RWPE2 (cell line): Measurements from ENCODE around the gene SYCP2L.
A peak's percentile ranks its signal among the peaks of the same experiment; 100 is the strongest.

ENCODE experiments used
- ATAC-seq: fragments of 200-7000 bp; cut with Tn5 transposase; 3 replicates; pipeline ENCODE4 v1.9.1; 2021; ENCODE audit warnings: low read depth
- DNase-seq: peaks from one replicate; pipeline ENCODE4 v3.0.0-alpha.2; 2020; ENCODE audit warnings: low spot score
- H3K27ac ChIP-seq: fragments of 450-650 bp; 2 replicates; pipeline ENCODE4 v1.5.1; 2017; ENCODE audit warnings: mild to moderate bottlenecking; ENCODE audit not compliant: poor library complexity, severe bottlenecking
- H3K27me3 ChIP-seq: fragments of 250-450 bp; sonication (Bioruptor Pico); 2 replicates; pipeline ENCODE4 v1.5.1; 2021; ENCODE audit warnings: mild to moderate bottlenecking, moderate library complexity; ENCODE audit not compliant: insufficient read depth, poor library complexity, severe bottlenecking
- H3K36me3 ChIP-seq: fragments of 250-450 bp; sonication (Bioruptor Pico); 2 replicates; pipeline ENCODE4 v1.5.1; 2020; ENCODE audit warnings: low read depth, mild to moderate bottlenecking, moderate library complexity
- H3K4me1 ChIP-seq: fragments of 250-450 bp; sonication (Bioruptor Pico); 2 replicates; pipeline ENCODE4 v1.5.1; 2021; ENCODE audit warnings: mild to moderate bottlenecking, moderate library complexity; ENCODE audit not compliant: insufficient read depth, poor library complexity, severe bottlenecking
- H3K4me3 ChIP-seq: fragments of 250-450 bp; sonication (Bioruptor Pico); 2 replicates; pipeline ENCODE4 v1.5.1; 2021; ENCODE audit warnings: mild to moderate bottlenecking, moderate library complexity; ENCODE audit not compliant: severe bottlenecking
- H3K9me3 ChIP-seq: fragments of 250-450 bp; sonication (Bioruptor Pico); 2 replicates; pipeline ENCODE4 v1.5.1; 2021; ENCODE audit warnings: mild to moderate bottlenecking, moderate library complexity; ENCODE audit not compliant: severe bottlenecking
- TF ChIP-seq, protein P1 (sequence below): fragments of 450-650 bp; IDR thresholded peaks from one replicate; pipeline ENCODE4 v1.5.1; 2017; ENCODE audit warnings: mild to moderate bottlenecking, moderate library complexity; ENCODE audit not compliant: poor library complexity, severe bottlenecking

The SYCP2L gene

DNA sequence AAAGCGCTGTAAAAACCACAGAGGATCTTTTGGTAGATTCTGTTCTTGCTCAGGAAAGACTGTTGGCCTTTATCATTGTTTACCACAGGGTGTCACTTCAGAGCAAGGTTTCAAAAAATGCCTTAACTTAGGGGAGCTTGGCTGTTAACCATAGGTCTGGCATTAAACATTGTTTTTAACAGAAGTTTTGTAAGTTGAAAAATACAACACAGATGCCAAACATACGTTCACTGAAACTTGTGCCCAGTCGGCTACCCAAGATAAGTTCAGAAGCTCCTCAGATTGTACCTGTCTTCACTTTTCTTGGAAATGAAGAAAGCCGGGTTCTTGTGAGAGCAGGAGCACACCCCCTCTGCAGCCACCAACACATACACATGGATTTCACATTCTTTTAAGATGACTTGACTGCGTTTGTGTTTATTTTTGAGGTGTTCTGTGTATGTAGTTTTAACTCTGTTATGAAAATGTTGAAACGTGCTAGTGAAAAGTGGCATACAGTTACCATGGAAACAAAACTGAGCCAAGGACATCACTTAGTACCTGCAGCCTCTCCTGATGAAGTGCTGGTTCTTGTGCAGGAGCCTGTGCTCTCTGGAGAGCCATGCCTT, 64.9 kb downstream of the SYCP2L start:
- peak; percentile 76 for ATAC-seq
- H3K27me3 ChIP-seq = peaks cover 2% of the 10 kb centered on the region
- no peak for DNase-seq
- TF ChIP-seq, protein P1, sequence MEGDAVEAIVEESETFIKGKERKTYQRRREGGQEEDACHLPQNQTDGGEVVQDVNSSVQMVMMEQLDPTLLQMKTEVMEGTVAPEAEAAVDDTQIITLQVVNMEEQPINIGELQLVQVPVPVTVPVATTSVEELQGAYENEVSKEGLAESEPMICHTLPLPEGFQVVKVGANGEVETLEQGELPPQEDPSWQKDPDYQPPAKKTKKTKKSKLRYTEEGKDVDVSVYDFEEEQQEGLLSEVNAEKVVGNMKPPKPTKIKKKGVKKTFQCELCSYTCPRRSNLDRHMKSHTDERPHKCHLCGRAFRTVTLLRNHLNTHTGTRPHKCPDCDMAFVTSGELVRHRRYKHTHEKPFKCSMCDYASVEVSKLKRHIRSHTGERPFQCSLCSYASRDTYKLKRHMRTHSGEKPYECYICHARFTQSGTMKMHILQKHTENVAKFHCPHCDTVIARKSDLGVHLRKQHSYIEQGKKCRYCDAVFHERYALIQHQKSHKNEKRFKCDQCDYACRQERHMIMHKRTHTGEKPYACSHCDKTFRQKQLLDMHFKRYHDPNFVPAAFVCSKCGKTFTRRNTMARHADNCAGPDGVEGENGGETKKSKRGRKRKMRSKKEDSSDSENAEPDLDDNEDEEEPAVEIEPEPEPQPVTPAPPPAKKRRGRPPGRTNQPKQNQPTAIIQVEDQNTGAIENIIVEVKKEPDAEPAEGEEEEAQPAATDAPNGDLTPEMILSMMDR = peak; percentile 76
- H3K27ac ChIP-seq = no peak overlapping the region
- no peaks in the 10 kb centered on the region for H3K9me3 ChIP-seq
- H3K4me1 ChIP-seq = no peaks in the 10 kb centered on the region
- H3K4me3 ChIP-seq = no peak overlapping the region
- no peaks in the 10 kb centered on the region for H3K36me3 ChIP-seq

DNA sequence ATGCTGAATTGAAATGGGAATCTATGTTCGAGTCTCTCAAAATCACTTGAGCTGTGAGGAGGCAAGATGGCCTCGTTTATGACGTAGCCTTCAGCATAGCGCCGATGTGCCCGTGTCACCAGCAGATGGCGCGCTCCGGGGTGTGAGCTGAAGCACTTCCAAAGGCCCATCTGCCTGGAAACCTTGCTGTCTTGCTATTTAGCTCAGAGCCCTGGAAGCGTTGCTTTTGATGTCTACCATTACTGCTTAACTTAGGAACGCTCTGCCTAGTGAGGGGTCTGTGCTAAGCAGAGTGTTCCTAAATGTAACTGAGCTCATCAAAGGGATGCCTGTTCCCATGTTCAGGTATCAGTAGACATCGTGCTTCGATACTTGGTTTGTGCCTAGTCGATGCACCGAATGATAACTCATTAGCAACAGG, 67.7 kb downstream of the SYCP2L start:
- no peaks in the 10 kb centered on the region for H3K36me3 ChIP-seq
- H3K4me3 ChIP-seq = no peak overlapping the region
- H3K4me1 ChIP-seq = no peaks in the 10 kb centered on the region
- H3K9me3 ChIP-seq = no peaks in the 10 kb centered on the region
- no peaks in the 10 kb centered on the region for H3K27me3 ChIP-seq
- H3K27ac ChIP-seq = no peak overlapping the region
- ATAC-seq = peak; percentile 76
- DNase-seq = peak; percentile 67
- TF ChIP-seq, protein P1 = peak; percentile 86

DNA sequence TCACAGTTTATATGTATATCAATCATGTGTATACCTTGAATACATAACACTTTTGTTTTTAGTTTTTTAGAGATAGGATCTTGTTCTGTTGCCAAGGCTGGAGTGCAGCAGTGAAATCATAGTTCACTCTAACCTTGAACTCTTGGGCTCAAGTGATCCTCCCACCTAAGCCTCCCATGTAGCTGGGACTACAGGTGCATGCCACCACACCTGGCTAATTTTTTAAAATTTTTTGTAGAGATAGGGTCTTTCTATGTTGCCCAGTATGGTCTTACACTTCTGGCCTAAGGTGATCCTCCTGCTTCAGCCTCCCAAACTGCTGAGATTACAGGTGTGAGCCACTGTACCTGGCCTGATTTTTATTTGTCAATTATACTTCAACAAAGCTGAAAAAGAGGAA, 69.9 kb downstream of the SYCP2L start:
- Histone ChIP-seq H3K4me3 (no peak overlapping the region), H3K27me3 (no peaks in the 10 kb centered on the region), H3K36me3 (no peaks in the 10 kb centered on the region), H3K27ac (no peak overlapping the region), H3K9me3 (no peaks in the 10 kb centered on the region), H3K4me1 (no peaks in the 10 kb centered on the region)
- TF ChIP-seq, protein P1 = no peak
- DNase-seq (no peak), ATAC-seq (no peak)

DNA sequence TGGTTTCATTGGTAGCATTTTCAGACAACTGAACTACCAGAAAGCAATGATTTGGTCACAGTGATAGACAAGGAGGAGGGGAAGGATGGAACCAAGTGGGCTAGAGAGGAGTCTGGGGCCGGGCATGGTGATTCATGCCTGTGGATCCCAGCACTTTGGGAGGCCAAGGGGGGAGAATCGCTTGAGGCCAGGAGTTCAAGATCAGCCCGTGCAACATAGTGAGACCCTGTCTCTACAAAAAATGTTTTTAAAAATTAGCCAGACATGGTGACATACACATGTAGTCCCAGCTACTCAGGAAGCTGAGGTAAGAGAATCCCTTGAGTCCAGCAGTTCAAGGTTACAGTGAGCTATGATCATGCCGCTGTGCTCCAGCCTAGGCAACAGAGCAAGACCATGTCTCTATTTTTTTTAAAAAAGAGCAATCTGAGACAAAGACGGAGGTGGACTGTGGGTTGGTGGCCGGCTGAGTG, 70.6 kb downstream of the SYCP2L start:
- Histone ChIP-seq H3K27ac (no peak overlapping the region), H3K4me1 (no peaks in the 10 kb centered on the region), H3K9me3 (no peaks in the 10 kb centered on the region), H3K36me3 (no peaks in the 10 kb centered on the region; the same call in 1 of the 2 replicates), H3K4me3 (no peak overlapping the region), H3K27me3 (no peaks in the 10 kb centered on the region)
- DNase-seq (no peak), ATAC-seq (no peak)
- TF ChIP-seq, protein P1 = no peak

DNA sequence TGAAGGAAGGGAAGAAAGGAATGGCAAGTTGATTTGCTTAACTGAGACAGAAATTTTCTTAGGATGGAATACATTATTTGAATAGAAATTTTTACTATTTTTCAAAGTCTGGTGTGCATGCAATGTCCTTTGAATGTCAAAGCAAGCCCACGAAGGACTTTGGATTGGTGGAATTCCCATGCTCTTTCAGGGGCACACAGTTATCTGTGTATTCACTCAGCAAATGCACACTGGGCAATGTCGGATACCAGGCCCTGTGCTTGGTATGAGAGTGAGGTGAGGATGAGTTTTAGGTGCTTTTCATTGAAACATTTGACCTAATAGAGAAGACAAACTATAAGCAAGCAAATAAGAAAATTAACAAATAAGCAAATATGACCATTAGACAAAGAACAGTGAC, 73.3 kb downstream of the SYCP2L start:
- Histone ChIP-seq H3K4me1 (no peaks in the 10 kb centered on the region), H3K9me3 (no peaks in the 10 kb centered on the region), H3K27ac (no peak overlapping the region), H3K4me3 (no peak overlapping the region), H3K36me3 (no peaks in the 10 kb centered on the region; the same call in 1 of the 2 replicates), H3K27me3 (no peaks in the 10 kb centered on the region)
- DNase-seq = no peak
- TF ChIP-seq, protein P1 = no peak
- no peak for ATAC-seq
